SK-N-MC (cell line): ENCODE results near the gene RIMKLB.

Experiments used
- EZH2 ChIP-seq: fragments of 200-600 bp; sonication (generic); IDR thresholded peaks from one replicate; pipeline ENCODE4 v1.6.1; 2017; ENCODE audit warnings: antibody characterized with exemption
- FOXP2 ChIP-seq: optimal IDR thresholded peaks from 2 replicates; pipeline ENCODE3; 2011; ENCODE audit warnings: mild to moderate bottlenecking, moderate library complexity; ENCODE audit not compliant: insufficient read depth; ENCODE audit errors: extremely low read length, control extremely low read depth
- POLR2AphosphoS5 ChIP-seq: IDR thresholded peaks from 2 replicates; pipeline ENCODE4 v1.6.1; 2012; ENCODE audit warnings: mild to moderate bottlenecking, low read depth, low read length, borderline replicate concordance

GRCh38 chr12:8665759-8666158 is 32.0 kb upstream of the RIMKLB start:
- TF ChIP-seq EZH2: no peak
- TF ChIP-seq POLR2AphosphoS5: no peak; the same call in 1 of the 2 replicates
- TF ChIP-seq FOXP2: no peak
